AG04450 (cell line): ENCODE data around the gene KLK8. TPM values are rescaled to one million over a fixed set of nuclear protein-coding genes. Genes with fewer than 3 reads are reported as not detected.

Source experiments
- CTCF ChIA-PET: fragments of 300-600, 350-600 bp; formaldehyde crosslinking; extraction: SDS; loops from one replicate; lab custom pipeline; 2022; ENCODE audit warnings: antibody characterized with exemption, inconsistent platforms; lab: Charles Lee
- POLR2A ChIA-PET: fragments of 350-600 bp; formaldehyde crosslinking; extraction: SDS; loops from one replicate; lab custom pipeline; 2021; ENCODE audit warnings: antibody characterized with exemption, inconsistent platforms; lab: Yijun Ruan, JAX
- DNase-seq: peaks from one replicate; pipeline ENCODE4 v3.0.0-alpha.2; 2011; ENCODE audit warnings: low read depth, low spot score
- H3K27ac ChIP-seq: one replicate; pipeline ENCODE4 v1.5.1; 2012; ENCODE audit warnings: low read depth, low read length, control low read depth
- H3K27me3 ChIP-seq: one replicate; pipeline ENCODE4 v1.6.0; 2012; ENCODE audit warnings: low read length; ENCODE audit not compliant: control insufficient read depth, insufficient read depth
- H3K4me3 ChIP-seq: 2 replicates; pipeline ENCODE4 v1.5.1; 2011; ENCODE audit warnings: mild to moderate bottlenecking, low read depth, low read length, control low read depth
- H3K9me3 ChIP-seq: 2 replicates; pipeline ENCODE4 v1.5.1; 2012; ENCODE audit warnings: low read length; ENCODE audit not compliant: control insufficient read depth, insufficient read depth
- polyA plus RNA-seq: library from polyadenylated mRNA; depleted of rRNA; stranded (reverse); fragments of >200 nt; gene quantifications from 2 replicates; pipeline ENCODE4 v1.2.3, GENCODE V29; 2011
- TF ChIP-seq, protein P1 (sequence below): IDR thresholded peaks from 2 replicates; pipeline ENCODE4 v1.5.1; 2011; ENCODE audit warnings: low read depth, low read length, control low read depth, inconsistent platforms

KLK8 gene
- polyA plus RNA-seq, 1 experiment, result not detected

- ChIA-PET CTCF (no interaction called here), POLR2A (no interaction called here)
- DNase-seq, result no peak
- H3K4me3 ChIP-seq, result no peak overlapping the region
- TF ChIP-seq, protein P1, sequence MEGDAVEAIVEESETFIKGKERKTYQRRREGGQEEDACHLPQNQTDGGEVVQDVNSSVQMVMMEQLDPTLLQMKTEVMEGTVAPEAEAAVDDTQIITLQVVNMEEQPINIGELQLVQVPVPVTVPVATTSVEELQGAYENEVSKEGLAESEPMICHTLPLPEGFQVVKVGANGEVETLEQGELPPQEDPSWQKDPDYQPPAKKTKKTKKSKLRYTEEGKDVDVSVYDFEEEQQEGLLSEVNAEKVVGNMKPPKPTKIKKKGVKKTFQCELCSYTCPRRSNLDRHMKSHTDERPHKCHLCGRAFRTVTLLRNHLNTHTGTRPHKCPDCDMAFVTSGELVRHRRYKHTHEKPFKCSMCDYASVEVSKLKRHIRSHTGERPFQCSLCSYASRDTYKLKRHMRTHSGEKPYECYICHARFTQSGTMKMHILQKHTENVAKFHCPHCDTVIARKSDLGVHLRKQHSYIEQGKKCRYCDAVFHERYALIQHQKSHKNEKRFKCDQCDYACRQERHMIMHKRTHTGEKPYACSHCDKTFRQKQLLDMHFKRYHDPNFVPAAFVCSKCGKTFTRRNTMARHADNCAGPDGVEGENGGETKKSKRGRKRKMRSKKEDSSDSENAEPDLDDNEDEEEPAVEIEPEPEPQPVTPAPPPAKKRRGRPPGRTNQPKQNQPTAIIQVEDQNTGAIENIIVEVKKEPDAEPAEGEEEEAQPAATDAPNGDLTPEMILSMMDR, result no peak
- no peaks in the 10 kb centered on the region for H3K27me3 ChIP-seq
- peaks cover 5% of the 10 kb centered on the region; the same call in 1 of the 2 replicates for H3K9me3 ChIP-seq
- H3K27ac ChIP-seq, result no peak overlapping the region
These were observed 32.5 kb downstream of the KLK8 start for GRCh38 chr19:50968716-50969412.

DNA sequence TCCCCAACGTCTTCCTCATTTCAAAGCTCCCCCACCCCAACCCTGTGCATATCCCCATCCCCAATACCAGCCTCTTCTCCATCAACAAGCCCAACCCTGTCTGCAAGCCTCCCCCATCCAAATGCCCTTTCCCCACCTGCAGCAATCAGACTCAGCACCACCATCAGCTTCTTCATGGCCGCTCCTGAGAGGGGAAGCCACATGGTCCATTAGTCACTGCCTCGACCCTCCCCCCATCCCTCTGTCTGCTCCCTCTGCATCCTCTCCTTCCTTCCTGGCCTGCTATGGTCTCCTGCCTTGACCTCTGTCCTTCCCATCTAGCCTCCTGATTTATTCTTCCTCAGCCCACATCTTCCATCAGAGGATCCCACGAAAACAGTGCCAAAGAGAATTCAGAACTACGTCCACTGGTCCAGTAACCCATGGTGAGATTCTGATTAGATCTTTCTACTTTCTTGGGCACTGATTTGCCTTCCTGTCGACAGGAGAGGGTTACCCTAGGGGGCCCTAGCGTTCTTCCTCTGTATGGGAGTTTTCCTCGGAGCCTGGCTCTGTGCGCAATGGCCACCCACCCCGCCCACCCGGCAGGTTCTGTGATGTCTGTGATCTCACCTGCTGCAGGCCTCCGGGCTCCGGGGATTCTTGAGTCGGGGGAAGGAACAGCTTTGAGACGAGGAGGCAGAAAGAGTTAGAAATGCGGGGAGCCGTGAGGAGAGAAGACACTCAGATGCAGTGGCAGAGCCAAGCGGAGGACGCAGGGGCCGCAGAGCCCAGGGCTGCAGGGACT, 33.3 kb downstream of the KLK8 start:
- Histone ChIP-seq H3K9me3 (peaks cover 5% of the 10 kb centered on the region; the same call in 1 of the 2 replicates), H3K27ac (no peak overlapping the region), H3K4me3 (no peak overlapping the region), H3K27me3 (no peaks in the 10 kb centered on the region)
- TF ChIP-seq, protein P1, result no peak
- DNase-seq, result no peak
- ChIA-PET POLR2A (no interaction called here), CTCF (no interaction called here)

DNA sequence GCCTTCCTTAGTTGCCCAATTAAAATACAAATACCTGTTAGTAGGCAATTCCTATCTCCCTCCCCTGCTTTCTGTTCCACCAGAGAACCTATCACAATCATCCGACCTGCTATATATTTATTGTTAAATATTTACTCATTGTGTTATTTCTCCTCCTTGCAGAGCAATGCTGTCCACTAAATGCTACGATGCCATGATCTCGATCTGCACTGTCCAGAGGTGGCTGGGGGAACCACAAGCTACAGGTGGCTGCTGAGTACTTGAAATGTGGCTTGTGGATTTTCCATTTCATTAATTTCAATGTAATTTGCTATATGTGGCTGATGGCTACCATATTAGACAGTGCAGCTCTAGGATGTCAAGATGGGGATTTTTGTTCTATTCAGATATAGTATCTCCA, 37.1 kb downstream of the KLK8 start:
- POLR2A ChIA-PET, result no interaction called here
- DNase-seq, result no peak
- CTCF ChIA-PET, result no interaction called here
- peaks cover 1% of the 10 kb centered on the region; the same call in 1 of the 2 replicates for H3K9me3 ChIP-seq
- TF ChIP-seq, protein P1, result no peak
- no peaks in the 10 kb centered on the region for H3K27me3 ChIP-seq
- no peak overlapping the region for H3K27ac ChIP-seq
- H3K4me3 ChIP-seq, result no peak overlapping the region

- Histone ChIP-seq H3K4me3 (no peak overlapping the region), H3K27me3 (no peaks in the 10 kb centered on the region), H3K9me3 (peaks cover 4% of the 10 kb centered on the region), H3K27ac (no peak overlapping the region)
- CTCF ChIA-PET, result no interaction called here
- POLR2A ChIA-PET, result no interaction called here
- TF ChIP-seq, protein P1, result no peak
- no peak for DNase-seq
These were observed 38.0 kb downstream of the KLK8 start for GRCh38 chr19:50963381-50963780.

DNA sequence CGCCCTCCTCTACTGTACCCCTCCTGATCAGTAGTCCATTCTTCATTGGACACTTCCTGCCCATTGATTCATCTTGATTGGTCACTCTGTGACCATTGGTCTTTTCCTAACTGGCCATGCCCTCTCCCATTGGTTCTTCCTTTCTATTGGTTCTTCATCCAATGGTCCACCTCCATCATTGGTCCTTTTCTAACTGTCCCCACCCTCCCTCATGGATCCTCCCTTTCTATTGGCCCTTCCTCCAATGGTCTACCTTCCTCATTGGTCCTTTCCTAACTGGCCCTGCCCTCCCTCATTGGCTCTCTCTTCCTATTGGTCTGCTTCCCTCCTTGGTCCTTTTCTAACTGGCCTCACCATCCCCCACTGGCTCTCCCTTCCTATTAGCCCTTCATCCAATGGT, 39.2 kb downstream of the KLK8 start:
- TF ChIP-seq, protein P1, result no peak
- Histone ChIP-seq H3K4me3 (no peak overlapping the region), H3K27me3 (no peaks in the 10 kb centered on the region), H3K9me3 (peaks cover 10% of the 10 kb centered on the region), H3K27ac (no peak overlapping the region)
- no peak for DNase-seq
- ChIA-PET POLR2A (no interaction called here), CTCF (interaction anchor here (0.5 kb wide), 1 partner anchor 408 kb away, joined by 4 read pairs; no protein-coding TSS in a partner anchor)
